Fibroblast of lung (primary cell): Measurements from ENCODE around the gene MARCHF6.

Source experiments
- CTCF ChIP-seq, 2 donors: IDR thresholded peaks in 1 of 2; conservative IDR thresholded peaks in 1 of 2; 1 replicate in 1 of 2; 2 replicates in 1 of 2; pipeline ENCODE4 v1.5.1; 2011 to 2012; ENCODE audit warnings: low read length in 2 of 2, control low read depth in 1 of 2, inconsistent platforms in 1 of 2, low read depth in 1 of 2, mild to moderate bottlenecking in 1 of 2
- EZH2 ChIP-seq: IDR thresholded peaks from 2 replicates; pipeline ENCODE4 v1.5.1; 2012; ENCODE audit warnings: low read length, control low read depth, mild to moderate bottlenecking; ENCODE audit errors: missing control alignments

GRCh38 chr5:10358999-10359398 is 5.5 kb downstream of the MARCHF6 start:
- TF ChIP-seq EZH2 (no peak), CTCF (conservative IDR thresholded peaks at IDR 0.05 in 1 of 2, IDR thresholded peaks at IDR 0.05 in 1 of 2; ENCODE audit: low read depth in 1 of 2, low read length in 2 of 2) (no peak)
